OCI-LY1 (cell line): ENCODE data around the gene DMRTC1B.
"Not testable (repeated sequence)": the region's sequence is repeated elsewhere in the genome, so short reads cannot be mapped to it uniquely, and the experiment has no call there.

ENCODE experiments used
- H2AFZ ChIP-seq: fragments of 200-600 bp; sonication (generic), shearing (Covaris generic); 2 replicates; pipeline ENCODE4 v1.6.0; 2014; ENCODE audit warnings: antibody characterized with exemption, mild to moderate bottlenecking, low read length
- H3F3A ChIP-seq: fragments of 200-600 bp; sonication (generic), shearing (Covaris generic); 2 replicates; pipeline ENCODE4 v1.6.0; 2014; ENCODE audit warnings: mild to moderate bottlenecking, antibody characterized with exemption, low read length, moderate library complexity; ENCODE audit not compliant: insufficient read depth
- H3K27ac ChIP-seq: fragments of 200-600 bp; sonication (generic); 2 replicates; pipeline ENCODE4 v1.5.1; 2014; ENCODE audit warnings: low read length, mixed run types, mild to moderate bottlenecking, low read depth; ENCODE audit not compliant: poor library complexity, severe bottlenecking
- H3K27me3 ChIP-seq: fragments of 200-600 bp; sonication (generic); 2 replicates; pipeline ENCODE4 v1.6.0; 2014; ENCODE audit warnings: antibody characterized with exemption, mild to moderate bottlenecking, low read length, moderate library complexity; ENCODE audit not compliant: insufficient read depth
- H3K36me3 ChIP-seq: fragments of 200-600 bp; sonication (generic); 2 replicates; pipeline ENCODE4 v1.6.1; 2014; ENCODE audit warnings: mild to moderate bottlenecking, antibody characterized with exemption, low read length, moderate library complexity, mixed read lengths; ENCODE audit not compliant: insufficient read depth
- H3K4me1 ChIP-seq: fragments of 200-600 bp; sonication (generic); 2 replicates; pipeline ENCODE4 v1.5.1; 2014; ENCODE audit warnings: mild to moderate bottlenecking, low read length, moderate library complexity; ENCODE audit not compliant: insufficient read depth, severe bottlenecking
- H3K4me2 ChIP-seq: fragments of 200-600 bp; sonication (generic), shearing (Covaris generic); 2 replicates; pipeline ENCODE4 v1.6.1; 2014; ENCODE audit warnings: low read length
- H3K4me3 ChIP-seq: fragments of 200-600 bp; sonication (generic); 2 replicates; pipeline ENCODE4 v1.5.1; 2014; ENCODE audit warnings: low read length, low read depth, mild to moderate bottlenecking, mixed read lengths; ENCODE audit not compliant: poor library complexity, severe bottlenecking
- H3K79me2 ChIP-seq: fragments of 200-600 bp; shearing (Covaris generic); 2 replicates; pipeline ENCODE4 v1.6.1; 2016; ENCODE audit warnings: mixed run types, low read length, mixed read lengths; ENCODE audit not compliant: insufficient read depth
- H3K9ac ChIP-seq: fragments of 200-600 bp; sonication (generic), shearing (Covaris generic); 2 replicates; pipeline ENCODE4 v1.6.1; 2014; ENCODE audit warnings: mild to moderate bottlenecking, low read length, mixed read lengths
- H3K9me2 ChIP-seq: fragments of 200-600 bp; sonication (generic), shearing (Covaris generic); 2 replicates; pipeline ENCODE4 v1.6.1; 2014; ENCODE audit warnings: low read depth, mild to moderate bottlenecking, low read length, mixed read lengths
- H3K9me3 ChIP-seq: fragments of 200-600 bp; shearing (Covaris generic); 2 replicates; pipeline ENCODE4 v1.6.1; 2014; ENCODE audit warnings: low read length, mixed read lengths
- H4K20me1 ChIP-seq: fragments of 200-600 bp; sonication (generic), shearing (Covaris generic); 2 replicates; pipeline ENCODE4 v1.6.0; 2016; ENCODE audit warnings: mild to moderate bottlenecking, low read length; ENCODE audit not compliant: insufficient read depth

DMRTC1B gene

GRCh38 chrX:72760454-72760853, 16.2 kb upstream of the DMRTC1B start:
- not testable (repeated sequence) for H2AFZ ChIP-seq, H3K9ac ChIP-seq, H3K4me3 ChIP-seq, H3K4me2 ChIP-seq, H3K36me3 ChIP-seq, H3K27me3 ChIP-seq, H3F3A ChIP-seq, H3K9me3 ChIP-seq, H3K9me2 ChIP-seq, H3K79me2 ChIP-seq, H4K20me1 ChIP-seq, H3K27ac ChIP-seq, H3K4me1 ChIP-seq

GRCh38 chrX:72777467-72777790, 739 bp downstream of the DMRTC1B start:
- H3K27ac ChIP-seq, H2AFZ ChIP-seq, H3K27me3 ChIP-seq, H3K4me2 ChIP-seq, H3F3A ChIP-seq, H3K9me3 ChIP-seq, H4K20me1 ChIP-seq, H3K9ac ChIP-seq, H3K9me2 ChIP-seq, H3K4me3 ChIP-seq, H3K4me1 ChIP-seq, H3K36me3 ChIP-seq, H3K79me2 ChIP-seq: not testable (repeated sequence)

- H3K27ac ChIP-seq, H3K9me3 ChIP-seq, H4K20me1 ChIP-seq, H3K4me2 ChIP-seq, H3F3A ChIP-seq, H2AFZ ChIP-seq, H3K4me3 ChIP-seq, H3K79me2 ChIP-seq, H3K36me3 ChIP-seq, H3K9me2 ChIP-seq, H3K9ac ChIP-seq, H3K4me1 ChIP-seq, H3K27me3 ChIP-seq: not testable (repeated sequence)
These were observed 1.5 kb downstream of the DMRTC1B start for GRCh38 chrX:72778146-72778545.

DNA sequence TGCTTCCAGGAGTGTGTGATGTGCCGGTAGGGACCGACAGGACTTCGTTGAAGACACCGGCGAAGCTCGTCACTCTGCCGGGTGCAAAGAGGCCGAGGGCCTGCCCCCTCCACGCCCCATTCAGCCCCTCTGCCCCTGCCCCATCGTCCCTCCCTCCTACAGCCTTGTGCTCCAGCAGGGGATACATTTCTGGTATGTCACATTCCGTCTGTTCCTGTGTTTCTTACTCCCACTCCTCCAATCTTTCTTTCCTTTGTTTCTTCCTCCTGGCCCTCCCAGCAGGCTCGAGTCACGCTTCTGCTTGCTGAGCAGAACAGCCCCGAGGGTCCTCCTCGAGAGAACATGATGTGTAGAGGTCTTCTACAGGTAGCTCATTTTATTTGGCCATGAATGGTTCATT, 5.9 kb downstream of the DMRTC1B start, which contains the start of gene FAM236B:
TSS of gene FAM236B (minus strand) at position 101 of the 400 bp plus-strand sequence. CDS start at position 1, 100 bp downstream.
- not testable (repeated sequence) for H3K9ac ChIP-seq, H3K4me2 ChIP-seq, H3K36me3 ChIP-seq, H3K9me2 ChIP-seq, H3K27ac ChIP-seq, H2AFZ ChIP-seq, H3F3A ChIP-seq, H3K4me1 ChIP-seq, H3K9me3 ChIP-seq, H3K27me3 ChIP-seq, H3K4me3 ChIP-seq, H3K79me2 ChIP-seq, H4K20me1 ChIP-seq

DNA sequence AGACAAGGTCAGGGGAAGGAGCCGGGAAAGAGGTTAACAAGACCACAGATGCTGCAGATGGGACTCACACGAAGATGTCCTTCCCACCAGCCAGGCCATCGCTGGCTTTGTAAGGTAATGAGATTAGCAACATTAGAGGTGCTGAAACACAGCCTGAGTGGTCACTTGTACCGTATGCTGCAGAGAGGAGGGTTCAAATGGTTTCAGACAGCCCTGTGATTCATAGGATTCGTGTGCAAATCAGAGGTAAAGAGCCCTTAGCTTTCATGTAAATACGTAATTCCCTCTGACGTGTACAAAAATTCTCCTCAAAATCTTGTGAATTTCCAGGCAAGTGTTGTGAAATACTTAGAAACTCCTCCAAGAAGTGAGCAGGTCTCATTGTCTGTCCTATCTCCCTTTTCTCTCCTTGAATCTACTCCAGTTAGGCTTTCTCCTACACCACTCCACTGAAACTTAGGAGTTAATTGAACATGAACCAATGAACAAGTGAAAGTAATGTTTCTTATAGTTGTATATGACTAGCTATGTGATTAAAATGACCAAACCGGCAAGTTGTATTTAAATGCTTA, 6.8 kb downstream of the DMRTC1B start:
- not testable (repeated sequence) for H3K4me3 ChIP-seq, H4K20me1 ChIP-seq, H2AFZ ChIP-seq, H3K27ac ChIP-seq, H3K9ac ChIP-seq, H3K4me1 ChIP-seq, H3K27me3 ChIP-seq, H3K79me2 ChIP-seq, H3K4me2 ChIP-seq, H3F3A ChIP-seq, H3K36me3 ChIP-seq, H3K9me3 ChIP-seq, H3K9me2 ChIP-seq

DNA sequence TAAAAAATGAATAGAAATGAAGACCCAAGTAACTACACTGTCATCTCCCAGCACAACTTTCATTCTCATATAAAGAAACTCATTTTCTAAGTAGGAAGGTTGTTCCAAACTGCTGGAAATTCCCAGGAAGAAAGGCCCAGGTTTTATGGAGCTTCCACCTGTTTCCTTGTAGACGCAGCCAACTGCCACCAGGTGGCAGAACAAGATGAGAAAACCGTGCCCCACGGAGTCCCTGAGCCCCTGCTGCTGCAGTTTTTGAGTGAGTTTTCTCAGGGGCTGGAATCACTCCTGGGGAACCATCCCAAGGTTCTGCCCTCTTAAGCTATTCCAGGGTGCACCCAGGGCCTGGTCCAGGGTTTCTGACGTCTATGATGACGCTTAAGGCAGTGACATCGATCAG, 7.3 kb downstream of the DMRTC1B start:
- H3K79me2 ChIP-seq = not testable (repeated sequence)

DNA sequence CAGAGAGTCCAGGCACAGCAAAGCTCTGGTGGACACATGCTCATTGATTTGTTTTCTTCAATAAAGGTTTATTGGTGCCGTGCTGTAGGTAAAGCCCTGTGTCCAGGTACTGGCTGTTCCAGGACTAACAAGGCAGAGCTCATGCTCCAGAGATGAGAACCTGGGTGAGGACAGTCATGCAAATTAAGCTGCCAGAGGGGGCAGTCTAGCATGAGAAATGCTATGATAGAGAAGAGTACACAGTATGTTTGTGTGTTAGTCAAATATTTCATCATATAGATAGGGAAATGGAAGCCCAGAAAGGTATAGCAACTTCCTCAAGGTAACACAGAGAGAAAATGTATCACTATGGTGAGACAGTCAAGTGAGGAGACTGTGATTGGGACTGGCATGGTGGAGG, 11.5 kb downstream of the DMRTC1B start:
- not testable (repeated sequence) for H3K4me1 ChIP-seq, H3K9me3 ChIP-seq, H3K9me2 ChIP-seq, H3K79me2 ChIP-seq, H3K36me3 ChIP-seq, H3K4me3 ChIP-seq, H4K20me1 ChIP-seq, H3K27me3 ChIP-seq, H3K4me2 ChIP-seq, H3F3A ChIP-seq, H3K27ac ChIP-seq, H3K9ac ChIP-seq, H2AFZ ChIP-seq

More for the DNA sequence above, 7.3 kb downstream of the DMRTC1B start:
- H3K9ac ChIP-seq, H3K4me2 ChIP-seq, H3K36me3 ChIP-seq, H3K9me2 ChIP-seq, H4K20me1 ChIP-seq, H3K4me1 ChIP-seq, H2AFZ ChIP-seq, H3K9me3 ChIP-seq, H3F3A ChIP-seq, H3K27ac ChIP-seq, H3K27me3 ChIP-seq, H3K4me3 ChIP-seq: not testable (repeated sequence)

GRCh38 chrX:72790390-72790789, 13.7 kb downstream of the DMRTC1B start:
- H3K9me2 ChIP-seq, H3K27ac ChIP-seq, H2AFZ ChIP-seq, H3K4me1 ChIP-seq, H3F3A ChIP-seq, H3K9me3 ChIP-seq, H3K36me3 ChIP-seq, H4K20me1 ChIP-seq, H3K4me2 ChIP-seq, H3K79me2 ChIP-seq, H3K4me3 ChIP-seq, H3K27me3 ChIP-seq, H3K9ac ChIP-seq: not testable (repeated sequence)
